ENCODE data around the gene OPRM1.

The OPRM1 gene

GRCh38 chr6:154117485-154117884, 78.4 kb downstream of the OPRM1 start:
- H3K9me3 ChIP-seq (ENCODE audit: control insufficient read depth in 1 of 2, low read length in 2 of 2) = no peaks in the 10 kb centered on the region
- H3K27me3 ChIP-seq (ENCODE audit: low read depth, low read length) = no peaks in the 10 kb centered on the region
- no peaks in the 10 kb centered on the region for H3K36me3 ChIP-seq (ENCODE audit: control insufficient read depth in 1 of 2, insufficient read depth in 2 of 2, low read length in 2 of 2)
- no peak overlapping the region for H3K27ac ChIP-seq (ENCODE audit: low read length)
- no peaks in the 10 kb centered on the region for H3K4me1 ChIP-seq (ENCODE audit: control insufficient read depth in 1 of 2, insufficient read depth in 2 of 2, low read length in 2 of 2)
- H3K4me3 ChIP-seq (ENCODE audit: low read depth in 1 of 2, low read length in 2 of 2) = no peak overlapping the region

DNA sequence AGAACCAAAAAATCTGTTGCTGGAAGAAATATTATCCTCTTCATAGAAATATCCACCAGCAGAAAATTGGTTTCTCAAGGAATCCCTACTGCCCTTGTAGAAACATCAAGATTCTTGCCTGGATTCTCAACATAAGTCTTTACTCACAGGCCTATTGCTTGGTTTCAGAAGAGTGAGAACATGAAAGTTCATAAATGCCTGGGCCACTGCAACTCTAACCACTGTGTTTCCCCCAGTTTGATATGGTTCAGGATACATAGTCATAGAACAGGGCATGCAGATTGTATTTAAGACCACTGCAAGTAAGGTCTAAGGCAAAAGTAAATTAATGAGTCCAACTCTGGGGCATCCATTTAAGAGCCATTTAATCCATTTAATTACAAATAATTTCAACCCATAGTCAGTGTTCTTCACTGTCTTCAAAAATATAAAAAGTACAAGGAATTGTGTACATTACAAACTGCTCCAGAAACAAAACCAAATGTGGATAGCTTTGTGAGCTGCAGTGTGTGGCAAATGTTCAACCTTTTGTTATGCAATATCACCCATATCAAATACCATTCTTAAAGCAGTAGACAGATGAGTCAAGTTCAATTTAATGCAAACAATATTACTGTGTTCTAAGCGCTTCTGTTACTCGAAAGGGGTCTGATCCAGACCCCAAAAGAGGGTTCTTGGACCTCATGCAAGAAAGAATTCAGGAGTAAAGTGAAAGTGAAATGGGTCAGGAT, 83.3 kb downstream of the OPRM1 start:
- no peaks in the 10 kb centered on the region for H3K36me3 ChIP-seq (ENCODE audit: control insufficient read depth in 1 of 2, insufficient read depth in 2 of 2, low read length in 2 of 2)
- no peaks in the 10 kb centered on the region for H3K27me3 ChIP-seq (ENCODE audit: low read depth, low read length)
- H3K9me3 ChIP-seq (ENCODE audit: control insufficient read depth in 1 of 2, low read length in 2 of 2) = no peaks in the 10 kb centered on the region
- H3K4me3 ChIP-seq (ENCODE audit: low read depth in 1 of 2, low read length in 2 of 2) = no peak overlapping the region
- no peaks in the 10 kb centered on the region for H3K4me1 ChIP-seq (ENCODE audit: control insufficient read depth in 1 of 2, insufficient read depth in 2 of 2, low read length in 2 of 2)
- no peak overlapping the region for H3K27ac ChIP-seq (ENCODE audit: low read length)

DNA sequence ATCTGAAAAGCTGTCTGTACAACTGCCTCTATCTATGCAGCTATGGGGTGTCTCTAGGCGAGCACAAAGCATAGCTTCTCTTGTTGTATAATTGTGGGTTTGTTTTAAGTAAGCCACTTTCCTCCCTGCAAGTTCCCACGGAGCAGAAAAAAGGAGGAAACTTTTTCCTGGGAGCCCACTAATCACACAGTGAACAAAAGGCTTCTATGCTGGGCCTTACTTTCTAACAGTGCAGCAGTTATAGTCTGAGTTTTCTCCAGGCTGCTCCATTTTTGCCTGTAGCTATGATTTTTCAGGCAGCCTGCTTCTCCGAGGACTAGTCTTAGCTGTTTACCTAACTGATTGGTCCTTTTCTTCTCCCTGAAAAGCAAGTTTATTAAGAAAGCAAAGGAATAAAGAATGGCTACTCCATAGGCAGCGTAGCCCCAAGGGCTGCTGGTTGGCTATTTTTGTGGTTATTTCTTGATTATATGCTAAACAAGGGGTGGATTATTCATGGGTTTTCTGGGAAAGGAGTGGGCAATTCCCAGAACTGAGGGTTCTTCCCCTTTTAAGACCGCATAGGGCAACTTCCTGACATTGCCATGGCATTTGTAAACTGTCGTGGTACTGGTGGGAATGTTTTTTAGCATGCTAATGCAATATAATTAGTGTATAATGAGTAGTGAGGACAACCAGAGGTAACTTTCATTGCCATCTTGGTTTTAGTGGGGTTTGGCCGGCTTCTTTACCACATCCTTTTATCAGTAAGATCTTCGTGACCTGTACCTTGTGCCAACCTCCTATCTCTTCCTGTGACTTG, 84.3 kb downstream of the OPRM1 start:
- no peaks in the 10 kb centered on the region for H3K4me1 ChIP-seq (ENCODE audit: control insufficient read depth in 1 of 2, insufficient read depth in 2 of 2, low read length in 2 of 2)
- H3K9me3 ChIP-seq (ENCODE audit: control insufficient read depth in 1 of 2, low read length in 2 of 2) = no peaks in the 10 kb centered on the region
- H3K4me3 ChIP-seq (ENCODE audit: low read depth in 1 of 2, low read length in 2 of 2) = no peak overlapping the region
- no peak overlapping the region for H3K27ac ChIP-seq (ENCODE audit: low read length)
- no peaks in the 10 kb centered on the region for H3K36me3 ChIP-seq (ENCODE audit: control insufficient read depth in 1 of 2, insufficient read depth in 2 of 2, low read length in 2 of 2)
- H3K27me3 ChIP-seq (ENCODE audit: low read depth, low read length) = no peaks in the 10 kb centered on the region

DNA sequence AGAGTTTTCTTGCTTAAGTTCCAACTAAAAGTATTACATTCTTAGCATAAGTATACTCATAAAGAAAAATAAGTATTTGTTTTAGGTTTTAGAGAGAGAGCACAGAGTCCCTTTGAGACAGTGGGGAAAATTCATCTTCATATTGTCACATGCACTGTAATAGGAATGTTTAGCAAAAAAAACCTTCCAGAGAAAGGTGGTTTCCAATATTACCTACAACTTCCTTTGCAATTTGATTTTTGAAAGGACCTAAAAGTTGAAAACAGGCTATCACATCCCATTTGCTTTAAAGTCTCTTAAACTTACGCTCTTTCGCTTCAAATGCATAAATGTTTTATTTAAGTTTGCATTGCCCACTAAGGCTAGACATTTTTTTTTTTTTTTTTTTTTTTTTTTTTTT, 86.4 kb downstream of the OPRM1 start:
- H3K36me3 ChIP-seq (ENCODE audit: control insufficient read depth in 1 of 2, insufficient read depth in 2 of 2, low read length in 2 of 2) = no peaks in the 10 kb centered on the region

GRCh38 chr6:154127657-154128056, 88.6 kb downstream of the OPRM1 start:
- no peak overlapping the region for H3K27ac ChIP-seq (ENCODE audit: low read length)
- no peaks in the 10 kb centered on the region for H3K4me1 ChIP-seq (ENCODE audit: control insufficient read depth in 1 of 2, insufficient read depth in 2 of 2, low read length in 2 of 2)
- no peaks in the 10 kb centered on the region for H3K27me3 ChIP-seq (ENCODE audit: low read depth, low read length)
- no peaks in the 10 kb centered on the region for H3K9me3 ChIP-seq (ENCODE audit: control insufficient read depth in 1 of 2, low read length in 2 of 2)
- H3K36me3 ChIP-seq (ENCODE audit: control insufficient read depth in 1 of 2, insufficient read depth in 2 of 2, low read length in 2 of 2) = no peaks in the 10 kb centered on the region
- H3K4me3 ChIP-seq (ENCODE audit: low read depth in 1 of 2, low read length in 2 of 2) = no peak overlapping the region

More for the DNA sequence above, 86.4 kb downstream of the OPRM1 start:
- Histone ChIP-seq H3K4me1 (ENCODE audit: control insufficient read depth in 1 of 2, insufficient read depth in 2 of 2, low read length in 2 of 2) (no peaks in the 10 kb centered on the region), H3K27ac (ENCODE audit: low read length) (no peak overlapping the region), H3K9me3 (ENCODE audit: control insufficient read depth in 1 of 2, low read length in 2 of 2) (no peaks in the 10 kb centered on the region), H3K4me3 (ENCODE audit: low read depth in 1 of 2, low read length in 2 of 2) (no peak overlapping the region), H3K27me3 (ENCODE audit: low read depth, low read length) (no peaks in the 10 kb centered on the region)

- H3K4me1 ChIP-seq (ENCODE audit: control insufficient read depth in 1 of 2, insufficient read depth in 2 of 2, low read length in 2 of 2) = no peaks in the 10 kb centered on the region
- no peak overlapping the region for H3K4me3 ChIP-seq (ENCODE audit: low read depth in 1 of 2, low read length in 2 of 2)
- H3K27me3 ChIP-seq (ENCODE audit: low read depth, low read length) = no peaks in the 10 kb centered on the region
- no peaks in the 10 kb centered on the region for H3K36me3 ChIP-seq (ENCODE audit: control insufficient read depth in 1 of 2, insufficient read depth in 2 of 2, low read length in 2 of 2)
- H3K27ac ChIP-seq (ENCODE audit: low read length) = no peak overlapping the region
- no peaks in the 10 kb centered on the region for H3K9me3 ChIP-seq (ENCODE audit: control insufficient read depth in 1 of 2, low read length in 2 of 2)
Measured at GRCh38 chr6:154134471-154135147, 95.6 kb downstream of the OPRM1 start.

GRCh38 chr6:154138793-154139192, 99.8 kb downstream of the OPRM1 start:
- no peaks in the 10 kb centered on the region for H3K4me1 ChIP-seq (ENCODE audit: control insufficient read depth in 1 of 2, insufficient read depth in 2 of 2, low read length in 2 of 2)
- H3K27ac ChIP-seq (ENCODE audit: low read length) = no peak overlapping the region
- H3K27me3 ChIP-seq (ENCODE audit: low read depth, low read length) = no peaks in the 10 kb centered on the region
- no peaks in the 10 kb centered on the region for H3K36me3 ChIP-seq (ENCODE audit: control insufficient read depth in 1 of 2, insufficient read depth in 2 of 2, low read length in 2 of 2)
- H3K9me3 ChIP-seq (ENCODE audit: control insufficient read depth in 1 of 2, low read length in 2 of 2) = no peaks in the 10 kb centered on the region
- H3K4me3 ChIP-seq (ENCODE audit: low read depth in 1 of 2, low read length in 2 of 2) = no peak overlapping the region

GRCh38 chr6:154139892-154140291, 100.9 kb downstream of the OPRM1 start:
- H3K4me1 ChIP-seq (ENCODE audit: control insufficient read depth in 1 of 2, insufficient read depth in 2 of 2, low read length in 2 of 2) = no peaks in the 10 kb centered on the region
- no peaks in the 10 kb centered on the region for H3K9me3 ChIP-seq (ENCODE audit: control insufficient read depth in 1 of 2, low read length in 2 of 2)
- H3K36me3 ChIP-seq (ENCODE audit: control insufficient read depth in 1 of 2, insufficient read depth in 2 of 2, low read length in 2 of 2) = no peaks in the 10 kb centered on the region
- no peaks in the 10 kb centered on the region for H3K27me3 ChIP-seq (ENCODE audit: low read depth, low read length)
- H3K27ac ChIP-seq (ENCODE audit: low read length) = no peak overlapping the region
- H3K4me3 ChIP-seq (ENCODE audit: low read depth in 1 of 2, low read length in 2 of 2) = no peak overlapping the region

DNA sequence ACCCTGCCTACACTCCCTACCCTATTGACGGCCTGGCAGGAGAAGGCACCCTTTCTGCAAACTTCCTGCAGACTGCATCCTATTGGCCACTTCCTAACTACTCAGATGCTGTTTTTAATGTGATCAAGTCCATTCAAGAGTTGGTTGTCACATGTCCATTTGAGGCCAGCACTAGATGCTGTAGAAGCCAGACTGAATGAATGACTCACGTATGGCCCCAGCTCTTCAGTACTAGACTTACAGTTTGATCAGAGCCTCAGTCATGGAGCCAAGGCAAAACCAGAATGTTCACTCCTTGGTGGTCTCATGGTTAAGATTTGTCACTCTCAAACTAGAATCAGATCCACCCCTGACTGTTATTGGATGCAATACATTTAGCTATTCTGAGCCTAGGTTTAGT, 101.7 kb downstream of the OPRM1 start:
- Histone ChIP-seq H3K4me1 (ENCODE audit: control insufficient read depth in 1 of 2, insufficient read depth in 2 of 2, low read length in 2 of 2) (no peaks in the 10 kb centered on the region), H3K4me3 (ENCODE audit: low read depth in 1 of 2, low read length in 2 of 2) (no peak overlapping the region), H3K36me3 (ENCODE audit: control insufficient read depth in 1 of 2, insufficient read depth in 2 of 2, low read length in 2 of 2) (no peaks in the 10 kb centered on the region), H3K27me3 (ENCODE audit: low read depth, low read length) (no peaks in the 10 kb centered on the region), H3K9me3 (ENCODE audit: control insufficient read depth in 1 of 2, low read length in 2 of 2) (no peaks in the 10 kb centered on the region), H3K27ac (ENCODE audit: low read length) (no peak overlapping the region)

DNA sequence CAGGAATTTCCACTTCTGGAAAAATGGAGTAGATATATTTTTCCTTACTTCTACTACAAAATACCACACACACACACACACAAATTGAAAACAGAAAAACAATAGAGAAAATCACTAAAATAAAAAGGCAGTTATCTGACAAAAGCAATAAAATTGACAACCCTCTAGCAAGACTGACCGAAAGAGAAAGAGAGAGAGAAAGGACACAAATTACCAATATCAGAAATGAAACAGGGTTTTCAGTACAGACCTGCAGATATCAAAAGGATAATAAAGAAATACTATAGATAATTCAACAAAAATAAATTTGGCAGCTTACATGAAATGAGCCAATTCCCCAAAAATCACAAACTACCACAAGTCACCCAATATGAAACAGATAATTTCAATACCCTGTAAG, 104.7 kb downstream of the OPRM1 start:
- Histone ChIP-seq H3K27me3 (ENCODE audit: low read depth, low read length) (no peaks in the 10 kb centered on the region), H3K27ac (ENCODE audit: low read length) (no peak overlapping the region), H3K4me1 (ENCODE audit: control insufficient read depth in 1 of 2, insufficient read depth in 2 of 2, low read length in 2 of 2) (no peaks in the 10 kb centered on the region), H3K36me3 (ENCODE audit: control insufficient read depth in 1 of 2, insufficient read depth in 2 of 2, low read length in 2 of 2) (no peaks in the 10 kb centered on the region), H3K4me3 (ENCODE audit: low read depth in 1 of 2, low read length in 2 of 2) (no peak overlapping the region), H3K9me3 (ENCODE audit: control insufficient read depth in 1 of 2, low read length in 2 of 2) (no peaks in the 10 kb centered on the region)

- Histone ChIP-seq H3K9me3 (ENCODE audit: control insufficient read depth in 1 of 2, low read length in 2 of 2) (no peaks in the 10 kb centered on the region), H3K36me3 (ENCODE audit: control insufficient read depth in 1 of 2, insufficient read depth in 2 of 2, low read length in 2 of 2) (no peaks in the 10 kb centered on the region), H3K4me1 (ENCODE audit: control insufficient read depth in 1 of 2, insufficient read depth in 2 of 2, low read length in 2 of 2) (peaks cover 6 to 12% of the 10 kb centered on the region in 2 donors), H3K27ac (ENCODE audit: low read length) (no peak overlapping the region), H3K4me3 (ENCODE audit: low read depth in 1 of 2, low read length in 2 of 2) (no peak overlapping the region), H3K27me3 (ENCODE audit: low read depth, low read length) (no peaks in the 10 kb centered on the region)
Measured at GRCh38 chr6:154154389-154154967, 115.4 kb downstream of the OPRM1 start.

All from muscle layer of duodenum (tissue), 2 donors.